Measurements from ENCODE around the gene NOL4L. TPM values are rescaled to one million over a fixed set of nuclear protein-coding genes. Genes with fewer than 3 reads are reported as not detected.

The NOL4L gene
- total RNA-seq, 1 donor from 2014 or later: 106 TPM

DNA sequence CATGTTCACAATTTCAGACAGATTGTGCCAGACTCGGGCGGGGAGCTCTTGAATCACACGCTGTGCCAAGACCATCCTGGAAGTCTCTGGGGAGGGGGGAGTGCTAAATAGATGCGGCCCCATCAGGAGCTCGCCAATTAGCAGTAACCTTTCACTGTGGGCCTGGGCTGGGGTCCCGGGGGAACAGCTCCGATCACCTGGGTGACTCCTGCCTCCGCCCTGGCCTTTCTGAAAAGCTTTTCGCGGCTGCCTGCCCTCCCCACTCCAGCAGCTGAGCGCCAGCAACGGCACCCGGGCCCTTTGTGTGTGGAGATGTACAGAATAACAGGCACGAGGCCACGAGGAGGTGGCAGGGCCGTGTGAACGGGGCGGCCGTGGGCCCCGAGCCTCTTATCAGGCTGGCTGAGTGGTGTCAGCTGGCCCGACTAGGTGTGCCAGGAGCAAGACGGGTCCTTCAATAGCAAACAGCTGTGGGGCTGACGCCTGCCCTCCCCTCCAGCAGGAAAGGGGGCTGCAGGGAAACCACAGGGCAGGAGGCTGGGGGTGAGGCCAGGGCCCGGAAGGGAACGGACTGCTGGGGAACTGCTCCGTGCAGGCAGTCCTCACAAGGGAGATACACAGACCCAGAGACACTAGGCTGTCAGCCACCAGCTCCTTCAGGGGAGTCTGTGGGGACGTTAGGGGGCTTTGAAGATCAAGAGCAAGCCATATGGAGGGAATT is 56.8 kb downstream of the NOL4L start:
- Mint-ChIP-seq H3K9me3 (ENCODE audit: unreplicated experiment) (peaks cover 23% of the 10 kb centered on the region), H3K4me3 (ENCODE audit: unreplicated experiment) (peak overlapping the region; percentile 72), H3K4me1 (ENCODE audit: low read depth, unreplicated experiment) (peaks cover 53% of the 10 kb centered on the region), H3K27ac (ENCODE audit: unreplicated experiment) (peak overlapping the region; percentile 89), H3K27me3 (ENCODE audit: unreplicated experiment) (peaks cover 19% of the 10 kb centered on the region), H3K36me3 (ENCODE audit: unreplicated experiment) (no peaks in the 10 kb centered on the region)
- no peak for TF ChIP-seq CTCF (IDR thresholded peaks at IDR 0.05; ENCODE audit: partially characterized antibody, unreplicated experiment)
- peak; percentile 81 for DNase-seq

GRCh38 chr20:32527447-32528055 is 57.6 kb downstream of the NOL4L start:
- DNase-seq: peak; percentile 81
- no peak for TF ChIP-seq CTCF (IDR thresholded peaks at IDR 0.05; ENCODE audit: partially characterized antibody, unreplicated experiment)

GRCh38 chr20:32527052-32527446 is 58.1 kb downstream of the NOL4L start:
- no peaks in the 10 kb centered on the region for H3K36me3 Mint-ChIP-seq (ENCODE audit: unreplicated experiment)
- H3K4me1 Mint-ChIP-seq (ENCODE audit: low read depth, unreplicated experiment): peaks cover 64% of the 10 kb centered on the region
- no peak for TF ChIP-seq CTCF (IDR thresholded peaks at IDR 0.05; ENCODE audit: partially characterized antibody, unreplicated experiment)
- peak overlapping the region; percentile 89 for H3K27ac Mint-ChIP-seq (ENCODE audit: unreplicated experiment)
- peaks cover 33% of the 10 kb centered on the region for H3K9me3 Mint-ChIP-seq (ENCODE audit: unreplicated experiment)
- H3K27me3 Mint-ChIP-seq (ENCODE audit: unreplicated experiment): peaks cover 25% of the 10 kb centered on the region
- peak overlapping the region; percentile 55 for H3K4me3 Mint-ChIP-seq (ENCODE audit: unreplicated experiment)
- peak; percentile 28 for DNase-seq

More at GRCh38 chr20:32527447-32528055, 57.6 kb downstream of the NOL4L start:
- no peaks in the 10 kb centered on the region for H3K36me3 Mint-ChIP-seq (ENCODE audit: unreplicated experiment)
- peak overlapping the region; percentile 72 for H3K4me3 Mint-ChIP-seq (ENCODE audit: unreplicated experiment)
- H3K4me1 Mint-ChIP-seq (ENCODE audit: low read depth, unreplicated experiment): peaks cover 60% of the 10 kb centered on the region
- peaks cover 21% of the 10 kb centered on the region for H3K27me3 Mint-ChIP-seq (ENCODE audit: unreplicated experiment)
- H3K27ac Mint-ChIP-seq (ENCODE audit: unreplicated experiment): peak overlapping the region; percentile 89
- peaks cover 28% of the 10 kb centered on the region for H3K9me3 Mint-ChIP-seq (ENCODE audit: unreplicated experiment)

DNA sequence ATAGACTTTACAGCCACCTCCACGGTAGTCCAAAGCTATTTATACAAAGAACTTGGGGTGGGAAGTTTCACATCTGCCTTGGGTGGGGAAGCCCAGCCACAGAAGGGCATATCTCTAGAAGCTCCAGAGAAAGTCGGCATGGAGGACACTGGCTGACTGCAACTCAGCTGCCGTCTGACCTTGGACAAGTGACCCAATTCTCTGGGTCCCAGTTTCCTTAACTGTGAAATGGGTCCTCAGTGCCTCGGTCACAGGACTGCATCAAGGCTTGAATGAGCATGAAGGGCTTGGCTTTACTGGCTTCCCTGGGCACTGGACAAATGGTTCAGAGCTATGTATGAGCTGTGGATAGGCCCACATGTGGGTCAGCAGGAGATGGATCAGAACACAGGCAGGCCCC is 58.6 kb downstream of the NOL4L start:
- Mint-ChIP-seq H3K4me3 (ENCODE audit: unreplicated experiment) (peak overlapping the region; percentile 35), H3K27me3 (ENCODE audit: unreplicated experiment) (peaks cover 25% of the 10 kb centered on the region), H3K4me1 (ENCODE audit: low read depth, unreplicated experiment) (peaks cover 61% of the 10 kb centered on the region), H3K27ac (ENCODE audit: unreplicated experiment) (no peak overlapping the region), H3K36me3 (ENCODE audit: unreplicated experiment) (no peaks in the 10 kb centered on the region), H3K9me3 (ENCODE audit: unreplicated experiment) (peaks cover 33% of the 10 kb centered on the region)
- peak; percentile 12 for DNase-seq
- no peak for TF ChIP-seq CTCF (IDR thresholded peaks at IDR 0.05; ENCODE audit: partially characterized antibody, unreplicated experiment)

DNA sequence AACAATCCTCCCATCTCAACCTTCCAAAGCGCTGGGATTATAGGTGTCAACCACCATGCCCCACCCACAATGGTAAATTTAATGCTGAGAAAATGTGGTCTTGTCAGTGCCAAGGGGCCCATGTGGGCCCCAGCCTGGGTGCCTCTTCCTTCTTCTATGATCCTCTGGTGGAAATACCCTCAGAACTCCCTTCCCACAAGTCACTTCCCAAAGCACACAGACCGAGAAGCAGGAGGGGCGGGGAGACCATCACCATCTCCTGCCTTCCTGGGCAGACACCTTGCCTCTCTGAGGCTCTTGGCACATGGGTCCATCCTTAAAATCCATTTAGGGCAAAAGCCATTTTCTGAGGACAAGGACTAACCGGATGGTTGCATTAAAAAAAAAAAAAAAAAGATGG is 59.0 kb downstream of the NOL4L start:
- DNase-seq: peak; percentile 8
- H3K27ac Mint-ChIP-seq (ENCODE audit: unreplicated experiment): no peak overlapping the region
- no peaks in the 10 kb centered on the region for H3K36me3 Mint-ChIP-seq (ENCODE audit: unreplicated experiment)
- peaks cover 33% of the 10 kb centered on the region for H3K9me3 Mint-ChIP-seq (ENCODE audit: unreplicated experiment)
- no peak for TF ChIP-seq CTCF (IDR thresholded peaks at IDR 0.05; ENCODE audit: partially characterized antibody, unreplicated experiment)
- H3K27me3 Mint-ChIP-seq (ENCODE audit: unreplicated experiment): peaks cover 26% of the 10 kb centered on the region
- H3K4me1 Mint-ChIP-seq (ENCODE audit: low read depth, unreplicated experiment): peaks cover 65% of the 10 kb centered on the region
- H3K4me3 Mint-ChIP-seq (ENCODE audit: unreplicated experiment): no peak overlapping the region
